ENCODE data around the gene TAAR1.

DNA sequence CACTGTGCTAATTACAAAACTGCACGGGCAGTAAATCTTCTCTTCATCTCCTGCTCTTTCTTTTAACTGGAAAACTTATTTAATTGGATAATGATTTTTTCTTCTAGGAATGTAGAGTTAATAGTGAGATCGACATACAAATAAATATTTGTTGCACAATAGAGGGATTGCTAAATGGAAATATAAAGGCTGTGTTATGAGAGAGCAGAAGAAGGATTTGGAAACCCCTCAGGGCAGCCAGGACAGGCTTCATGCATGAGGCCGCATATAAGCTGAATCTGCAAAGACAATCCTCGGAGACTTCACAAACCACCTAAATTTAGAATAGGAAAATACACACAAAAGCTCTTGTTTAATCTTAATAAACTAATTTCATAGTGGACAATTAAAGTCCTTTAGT is 2.9 kb upstream of the TAAR1 start:
- no peak for TF ChIP-seq POLR2A (IDR thresholded peaks at IDR 0.05; ENCODE audit: low read depth, low read length)
- TF ChIP-seq, protein P1, sequence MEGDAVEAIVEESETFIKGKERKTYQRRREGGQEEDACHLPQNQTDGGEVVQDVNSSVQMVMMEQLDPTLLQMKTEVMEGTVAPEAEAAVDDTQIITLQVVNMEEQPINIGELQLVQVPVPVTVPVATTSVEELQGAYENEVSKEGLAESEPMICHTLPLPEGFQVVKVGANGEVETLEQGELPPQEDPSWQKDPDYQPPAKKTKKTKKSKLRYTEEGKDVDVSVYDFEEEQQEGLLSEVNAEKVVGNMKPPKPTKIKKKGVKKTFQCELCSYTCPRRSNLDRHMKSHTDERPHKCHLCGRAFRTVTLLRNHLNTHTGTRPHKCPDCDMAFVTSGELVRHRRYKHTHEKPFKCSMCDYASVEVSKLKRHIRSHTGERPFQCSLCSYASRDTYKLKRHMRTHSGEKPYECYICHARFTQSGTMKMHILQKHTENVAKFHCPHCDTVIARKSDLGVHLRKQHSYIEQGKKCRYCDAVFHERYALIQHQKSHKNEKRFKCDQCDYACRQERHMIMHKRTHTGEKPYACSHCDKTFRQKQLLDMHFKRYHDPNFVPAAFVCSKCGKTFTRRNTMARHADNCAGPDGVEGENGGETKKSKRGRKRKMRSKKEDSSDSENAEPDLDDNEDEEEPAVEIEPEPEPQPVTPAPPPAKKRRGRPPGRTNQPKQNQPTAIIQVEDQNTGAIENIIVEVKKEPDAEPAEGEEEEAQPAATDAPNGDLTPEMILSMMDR (IDR thresholded peaks at IDR 0.05; ENCODE audit: extremely low read depth in 1 of 2, insufficient read depth in 1 of 2, low read depth in 1 of 2, low read length in 2 of 2): no peak
- TF ChIP-seq, protein P2, sequence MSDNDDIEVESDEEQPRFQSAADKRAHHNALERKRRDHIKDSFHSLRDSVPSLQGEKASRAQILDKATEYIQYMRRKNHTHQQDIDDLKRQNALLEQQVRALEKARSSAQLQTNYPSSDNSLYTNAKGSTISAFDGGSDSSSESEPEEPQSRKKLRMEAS (IDR thresholded peaks at IDR 0.05; ENCODE audit: insufficient read depth, insufficient read length): no peak
- TF ChIP-seq POLR2AphosphoS5 (IDR thresholded peaks at IDR 0.05; ENCODE audit: insufficient read depth, low read depth, low read length): no peak
